Neural progenitor cell (in vitro differentiated cells): Measurements from ENCODE around the gene RHBDF1.

ENCODE experiments used
- CTCF ChIP-seq: fragments of 200-600 bp; sonication (generic); IDR thresholded peaks from 2 replicates; pipeline ENCODE4 v1.5.1; 2017; ENCODE audit warnings: antibody characterized with exemption, mild to moderate bottlenecking
- EZH2 ChIP-seq: fragments of 200-600 bp; sonication (generic); IDR thresholded peaks from 2 replicates; pipeline ENCODE4 v1.6.1; 2017; ENCODE audit warnings: antibody characterized with exemption, mild to moderate bottlenecking, moderate library complexity

- TF ChIP-seq CTCF: no peak
- no peak for TF ChIP-seq EZH2
Measured at GRCh38 chr16:59440-60059, 12.9 kb downstream of the RHBDF1 start.
